DMS 273 (cell line): ENCODE results near the gene ABCA13.

Experiments used
- DNase-seq: peaks from one replicate; lab custom pipeline; 2025; ENCODE audit not compliant: unreplicated experiment; lab: John Stamatoyannopoulos, UW

The ABCA13 gene

DNA sequence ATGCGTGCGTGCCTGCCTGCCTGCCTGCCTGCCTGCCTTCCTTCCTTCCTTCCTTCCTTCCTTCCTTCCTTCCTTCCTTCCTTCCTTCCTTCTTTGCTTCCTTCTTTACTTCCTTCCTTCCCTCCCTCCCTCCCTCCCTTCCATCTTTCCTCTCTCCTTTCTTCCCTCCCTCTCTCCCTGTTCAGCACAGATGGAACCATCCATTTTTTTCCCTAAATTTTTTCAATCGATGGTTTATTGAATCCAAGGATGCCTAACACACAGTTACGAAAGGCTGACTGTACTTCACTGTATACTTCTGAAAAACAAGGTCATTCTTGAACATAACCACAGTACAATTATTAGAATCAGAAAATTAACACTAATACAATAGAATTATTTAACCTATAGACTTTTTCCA lies 53.8 kb downstream of the ABCA13 start:
- DNase-seq: no peak

DNA sequence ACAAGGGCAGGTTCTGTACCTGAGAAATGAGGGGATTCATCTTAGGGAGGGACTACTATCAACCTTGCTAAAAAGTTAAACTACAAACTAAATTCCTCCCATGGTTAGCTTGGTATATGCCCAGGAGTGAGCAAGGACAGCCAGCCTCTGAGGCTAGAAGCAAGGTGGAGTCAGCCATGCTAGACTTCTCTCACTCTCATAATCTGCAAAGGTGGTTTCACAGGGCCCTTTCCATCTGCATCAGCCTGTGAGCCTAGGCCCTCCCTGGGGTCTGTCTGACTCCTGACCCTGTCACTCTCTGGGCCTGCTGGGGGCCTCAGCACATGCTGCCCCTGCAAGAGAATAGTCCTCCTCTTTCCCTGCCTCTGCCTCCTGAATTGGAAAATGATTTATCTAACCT lies 66.1 kb downstream of the ABCA13 start:
- no peak for DNase-seq

- no peak for DNase-seq
Observed at GRCh38 chr7:48242846-48243245, 71.6 kb downstream of the ABCA13 start.

DNA sequence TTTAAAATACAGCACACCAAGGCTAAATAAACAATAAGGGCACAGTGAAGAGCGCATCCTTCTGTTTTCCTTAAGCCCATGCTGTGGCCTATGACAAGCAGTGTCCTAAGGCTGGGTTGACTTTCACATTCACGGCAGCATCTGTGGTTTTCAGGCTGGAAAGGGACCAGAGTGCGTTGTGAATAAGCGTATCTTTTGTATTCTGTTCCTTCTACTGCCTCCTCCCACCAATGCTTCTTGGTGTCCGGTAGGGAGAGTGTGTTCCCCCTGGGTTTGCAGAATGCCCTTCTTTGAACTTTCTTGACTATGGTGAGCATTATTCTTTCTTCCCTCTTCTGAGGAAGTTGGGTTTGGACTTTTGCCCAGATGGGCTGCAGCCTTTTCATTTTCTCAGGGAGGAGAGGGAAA lies 73.6 kb downstream of the ABCA13 start:
- no peak for DNase-seq

DNA sequence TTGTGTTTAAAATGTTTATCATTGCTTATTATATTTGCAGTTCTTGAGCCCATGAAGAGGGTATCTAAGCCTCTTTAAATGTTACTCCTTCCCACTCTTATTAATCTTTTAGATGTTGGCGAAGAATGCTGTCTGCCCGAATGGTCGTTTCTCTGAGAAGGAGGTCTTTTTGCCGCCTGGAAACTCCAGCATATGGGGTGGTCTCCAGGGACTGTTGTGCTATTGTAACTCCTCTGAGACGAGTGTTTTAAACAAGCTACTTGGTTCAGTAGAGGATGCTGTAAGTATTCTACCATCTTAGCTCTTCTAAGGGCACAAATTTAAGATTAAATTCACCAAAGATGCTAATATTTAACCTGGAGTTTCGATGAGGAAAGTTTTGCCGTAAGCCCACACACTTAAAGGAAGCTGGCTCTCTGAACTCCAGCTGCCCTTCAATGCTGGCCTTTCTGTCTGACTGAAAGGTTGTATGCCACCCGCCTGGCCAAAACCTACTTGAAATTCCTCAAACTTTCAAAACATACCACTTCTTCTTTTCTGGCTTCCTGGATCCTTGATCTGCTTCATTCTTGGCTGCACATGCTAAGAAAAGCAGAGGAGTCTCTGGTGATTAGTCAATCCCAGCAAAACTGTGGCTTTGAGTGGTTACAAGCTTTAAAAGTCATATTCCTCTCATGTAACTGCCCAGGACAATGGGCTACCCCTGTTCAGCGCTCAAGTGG lies 74.7 kb downstream of the ABCA13 start:
- DNase-seq: no peak

DNA sequence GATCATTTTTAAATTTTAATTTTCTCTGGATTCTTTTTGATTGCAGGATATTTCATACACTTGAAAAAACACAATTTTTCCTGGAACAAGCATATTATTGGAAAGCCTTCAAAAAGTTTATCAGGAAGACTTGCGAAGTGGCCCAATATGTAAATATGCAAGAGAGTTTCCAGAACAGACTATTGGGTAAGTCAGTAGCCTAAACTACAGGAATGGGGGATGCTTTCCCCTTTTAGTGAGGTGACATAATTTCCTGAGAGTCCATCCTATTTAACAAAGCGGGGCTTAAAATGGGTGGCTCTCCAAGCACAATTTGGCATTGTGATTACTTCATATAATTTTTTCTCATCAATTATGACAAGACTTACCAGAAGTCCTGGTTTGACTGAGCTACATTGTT lies 77.9 kb downstream of the ABCA13 start:
- DNase-seq: no peak

DNA sequence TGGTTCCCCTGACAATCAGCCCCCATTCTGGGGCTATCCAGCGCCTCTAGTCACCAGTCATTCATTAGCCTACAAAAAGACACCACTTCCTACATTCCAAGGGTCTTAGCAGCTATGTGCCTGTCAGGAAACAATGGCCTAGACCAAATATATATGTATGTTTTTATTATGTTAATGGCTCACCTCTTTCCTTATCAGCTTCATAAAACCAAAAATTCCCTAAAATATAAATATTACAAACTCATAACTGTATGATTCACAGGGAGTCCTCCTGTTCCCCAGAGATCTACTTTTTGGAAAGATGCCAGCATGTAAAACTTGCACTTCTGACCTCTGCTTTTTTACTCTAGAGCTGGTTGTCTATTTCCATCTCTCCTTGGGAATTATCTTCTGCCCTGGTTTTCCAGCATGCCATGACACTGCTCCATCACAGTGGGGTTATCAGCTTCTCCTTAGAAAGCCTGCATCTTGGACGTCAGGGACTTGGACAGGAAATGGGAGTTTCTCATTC lies 79.2 kb downstream of the ABCA13 start:
- no peak for DNase-seq

DNA sequence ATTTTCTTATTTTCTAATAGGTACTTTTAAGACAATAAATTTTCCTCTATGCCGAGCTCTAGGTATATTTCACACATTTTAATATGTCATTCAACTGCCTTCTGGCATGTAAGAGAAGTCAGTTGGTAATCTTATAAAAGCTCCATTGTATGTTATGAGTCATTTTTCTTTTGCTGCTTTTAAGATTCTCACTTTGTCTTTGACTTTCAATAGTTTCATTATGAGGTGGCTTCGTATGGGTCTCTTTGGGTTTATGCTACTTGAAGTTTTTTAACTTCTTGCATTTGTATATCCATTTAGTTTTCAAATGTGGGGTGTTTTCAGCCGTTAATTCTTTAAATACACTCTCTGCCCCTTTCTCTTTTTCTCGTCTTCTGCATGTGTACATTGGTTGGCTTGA lies 80.5 kb downstream of the ABCA13 start:
- DNase-seq: no peak

GRCh38 chr7:48252995-48253394 lies 81.7 kb downstream of the ABCA13 start:
- no peak for DNase-seq

- DNase-seq: no peak
Observed at GRCh38 chr7:48255046-48255445, 83.8 kb downstream of the ABCA13 start.

- no peak for DNase-seq
Observed at GRCh38 chr7:48259463-48260280, 88.4 kb downstream of the ABCA13 start.

- no peak for DNase-seq
Observed at GRCh38 chr7:48261696-48262095, 90.4 kb downstream of the ABCA13 start.

DNA sequence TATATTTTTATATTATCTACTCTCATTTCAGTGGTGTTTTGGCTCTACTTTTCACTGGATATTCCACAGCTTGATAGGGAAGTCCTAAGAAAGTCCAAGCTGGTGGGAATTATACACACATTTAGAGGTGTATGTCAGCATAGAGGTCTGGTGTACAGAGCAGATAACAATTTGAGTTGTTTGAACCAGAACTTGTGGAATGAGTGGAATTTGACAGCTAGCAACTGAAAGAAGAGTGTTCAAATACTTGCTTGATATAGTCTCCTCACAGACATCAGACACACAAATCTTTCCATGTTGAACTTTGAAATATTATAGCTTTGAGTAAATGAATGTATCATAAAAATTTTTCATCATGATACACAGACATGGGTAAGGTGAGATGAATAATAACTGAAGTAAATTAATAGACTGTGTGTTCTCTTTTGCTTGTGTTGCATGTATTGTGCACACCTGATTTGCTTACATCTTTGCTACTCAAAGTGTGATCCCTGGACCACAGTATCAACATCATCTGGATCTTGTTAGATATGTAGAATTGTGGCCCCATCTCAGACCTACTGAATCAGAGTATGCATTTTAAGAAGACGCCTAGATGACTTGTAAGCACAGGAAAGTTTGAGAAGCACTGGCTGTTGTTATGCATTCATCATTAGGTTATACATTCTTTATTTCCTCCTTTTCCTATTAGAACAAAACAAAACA lies 91.5 kb downstream of the ABCA13 start:
- no peak for DNase-seq

- DNase-seq: no peak
Observed at GRCh38 chr7:48263311-48263650, 92.0 kb downstream of the ABCA13 start.

DNA sequence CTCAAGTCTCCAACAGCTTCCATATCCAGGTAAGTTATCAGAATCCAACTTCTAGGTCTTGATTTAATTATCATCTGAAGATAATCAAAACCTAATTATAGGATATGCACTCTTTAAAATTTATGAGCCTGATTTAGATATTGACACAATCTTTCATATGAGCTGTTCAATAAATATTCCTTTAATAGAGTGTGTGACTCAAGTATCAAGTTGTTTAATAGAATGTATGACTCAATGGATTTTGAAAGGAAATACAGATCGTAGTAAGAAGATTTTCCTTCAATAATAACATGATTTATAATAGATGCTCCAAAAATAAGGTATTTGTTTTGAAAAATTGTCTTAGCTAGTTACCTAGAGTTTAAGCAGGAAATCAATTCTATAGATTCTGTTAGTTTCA lies 97.8 kb downstream of the ABCA13 start:
- DNase-seq: no peak

GRCh38 chr7:48274662-48275061 lies 103.4 kb downstream of the ABCA13 start:
- DNase-seq: no peak

DNA sequence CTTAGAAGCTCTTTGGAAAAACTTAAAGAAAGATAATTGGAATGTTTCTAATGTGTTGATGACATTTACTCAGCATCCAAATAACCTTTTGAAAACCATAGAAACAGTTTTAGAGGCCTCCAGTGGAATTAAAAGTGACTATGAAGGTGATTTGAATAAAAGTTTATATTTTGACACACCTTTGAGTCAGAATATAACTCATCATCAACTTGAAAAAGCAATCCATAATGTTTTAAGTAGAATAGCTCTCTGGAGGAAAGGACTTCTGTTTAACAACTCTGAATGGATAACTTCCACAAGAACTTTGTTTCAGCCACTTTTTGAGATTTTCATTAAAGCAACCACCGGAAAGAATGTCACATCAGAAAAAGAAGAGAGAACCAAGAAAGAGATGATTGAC lies 108.2 kb downstream of the ABCA13 start:
- no peak for DNase-seq

GRCh38 chr7:48280100-48280499 lies 108.8 kb downstream of the ABCA13 start:
- no peak for DNase-seq

GRCh38 chr7:48285373-48285772 lies 114.1 kb downstream of the ABCA13 start:
- DNase-seq: no peak

GRCh38 chr7:48286836-48287235 lies 115.6 kb downstream of the ABCA13 start:
- no peak for DNase-seq

GRCh38 chr7:48289656-48290055 lies 118.4 kb downstream of the ABCA13 start:
- DNase-seq: no peak

GRCh38 chr7:48292949-48293348 lies 121.7 kb downstream of the ABCA13 start:
- DNase-seq: no peak
